NCI-H1092 treated with DMSO at 0.1 percent for 48 hours (cell line): ENCODE measurements around the gene DNAJA4.

Source experiments
- DNase-seq: peaks from one replicate; lab custom pipeline; 2025; lab: John Stamatoyannopoulos, UW

Gene DNAJA4

DNA sequence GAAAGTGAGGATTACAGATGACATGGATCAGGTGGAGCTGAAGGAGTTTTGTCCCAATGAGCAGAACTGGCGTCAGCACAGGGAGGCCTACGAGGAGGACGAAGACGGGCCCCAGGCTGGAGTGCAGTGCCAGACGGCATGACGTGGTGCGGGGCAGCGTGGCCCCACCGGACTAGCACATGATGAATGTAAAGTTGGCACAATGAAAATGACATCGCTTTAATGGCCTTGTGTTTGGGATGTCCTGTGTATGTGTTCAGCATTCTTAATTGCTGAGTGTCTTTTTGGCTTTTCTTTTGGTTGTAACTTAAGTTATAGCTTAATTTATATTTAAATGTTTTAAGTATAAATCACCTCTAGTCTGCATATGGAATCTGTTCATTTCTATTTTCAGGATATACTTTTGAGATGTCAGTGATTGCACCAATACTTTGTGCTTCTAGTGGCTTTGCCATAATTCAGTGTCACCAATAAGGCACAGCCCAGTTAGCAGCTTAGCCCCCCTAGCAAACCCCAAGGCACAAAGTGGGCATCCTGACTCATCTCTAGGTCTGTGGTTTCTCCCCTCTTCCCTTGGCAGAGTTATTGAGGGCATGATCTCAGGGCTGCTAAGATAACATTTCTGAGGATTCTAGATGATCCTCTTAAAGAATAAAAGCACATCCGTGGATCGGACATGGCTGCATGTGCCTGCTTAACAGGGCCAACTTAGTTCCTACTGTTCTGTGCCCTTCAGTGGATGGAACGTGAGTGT, 16.1 kb downstream of the DNAJA4 start:
- DNase-seq, result no peak

DNA sequence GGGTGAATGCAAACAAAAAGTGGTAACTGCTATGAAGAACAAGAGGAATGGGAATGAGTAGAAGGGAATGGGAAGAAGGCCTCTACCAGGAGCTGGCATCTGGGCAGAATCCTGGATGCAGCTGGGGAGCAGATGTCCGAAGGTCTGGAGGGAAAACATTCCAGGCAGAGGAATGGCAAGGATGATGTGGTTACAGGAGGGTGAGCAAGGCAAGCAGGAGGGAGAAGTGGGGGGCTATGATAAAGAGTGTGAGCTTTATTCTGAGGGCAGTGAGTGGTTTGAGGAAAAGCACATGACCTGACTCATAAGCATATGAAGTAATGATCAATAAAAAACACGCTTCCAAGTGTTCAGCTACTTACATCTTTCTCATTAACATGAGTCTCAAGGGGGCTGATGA, 18.0 kb downstream of the DNAJA4 start:
- DNase-seq, result no peak

DNA sequence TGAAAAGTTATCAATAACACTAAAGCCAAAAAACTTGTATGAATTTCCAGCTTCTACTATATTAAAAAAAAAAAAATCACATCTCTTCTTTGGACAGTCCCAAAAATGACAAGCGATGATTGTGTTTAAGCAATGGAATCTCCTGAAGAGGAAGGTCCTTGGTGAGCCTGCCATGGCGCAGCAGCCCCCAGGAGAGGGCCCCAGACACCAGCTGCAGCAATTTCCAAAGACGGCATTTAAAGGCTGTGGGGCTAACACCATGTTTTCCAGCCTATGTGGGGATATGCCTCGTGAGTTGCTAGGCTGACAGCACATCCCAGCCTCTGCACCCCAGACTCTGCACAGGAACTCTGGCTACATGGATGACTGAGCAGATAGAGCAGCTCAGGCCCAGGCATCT, 20.4 kb downstream of the DNAJA4 start:
- DNase-seq, result no peak

DNA sequence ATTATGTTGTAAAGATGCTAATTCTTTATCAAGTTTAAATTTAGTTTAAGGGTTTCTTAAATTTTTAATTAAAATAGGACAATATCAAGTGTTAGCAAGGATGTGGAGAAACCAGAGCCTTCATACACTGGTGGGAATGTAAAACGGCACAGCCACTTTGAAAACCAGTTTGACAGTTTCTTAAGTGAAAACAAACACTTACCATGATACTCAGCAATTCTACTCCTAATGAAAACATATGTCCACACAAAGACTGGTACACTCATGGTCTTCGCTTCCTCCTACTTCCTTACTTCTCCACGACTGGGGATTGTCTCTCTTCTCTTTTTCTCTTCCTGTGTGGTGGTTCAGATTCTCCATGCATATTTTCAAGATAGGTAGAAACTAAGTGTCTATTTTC, 25.9 kb downstream of the DNAJA4 start:
- DNase-seq, result no peak

DNA sequence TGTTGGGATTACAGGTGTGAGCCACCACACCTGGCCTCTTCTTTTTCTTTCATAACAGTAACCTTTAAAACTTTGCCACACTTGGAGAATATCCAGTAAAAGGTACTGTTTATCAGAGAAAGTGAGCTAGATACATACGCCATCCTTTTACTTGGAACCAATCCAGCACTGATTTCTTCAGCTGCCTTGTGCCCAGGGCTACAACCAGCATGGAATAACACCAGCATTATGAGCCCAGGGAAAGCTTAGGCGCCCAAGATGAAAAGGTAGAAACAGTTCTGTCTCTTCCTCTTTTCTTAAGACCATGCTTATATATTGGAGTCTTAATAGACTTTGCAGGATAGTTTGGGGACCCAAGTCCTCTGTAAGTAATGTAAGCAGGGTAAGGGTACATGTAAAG, 26.7 kb downstream of the DNAJA4 start:
- DNase-seq, result no peak

DNA sequence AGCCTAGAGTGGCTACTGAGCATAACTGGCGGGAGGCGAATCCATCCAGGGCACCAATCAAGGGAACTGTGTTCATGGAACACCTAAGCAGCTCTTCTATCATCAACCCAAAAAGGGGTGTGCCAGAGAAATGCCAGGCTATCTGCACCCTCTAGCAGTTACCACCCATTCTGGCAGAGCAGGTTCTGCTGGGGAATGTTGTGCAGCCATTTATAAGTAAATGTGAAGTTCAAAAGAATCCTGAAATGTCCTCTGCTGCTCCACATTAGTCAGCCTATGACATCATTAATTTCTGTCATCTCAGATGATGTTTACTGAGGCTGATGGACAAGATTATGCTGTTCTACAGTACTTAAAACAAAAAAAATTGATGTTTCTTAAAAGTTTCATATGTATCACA, 27.3 kb downstream of the DNAJA4 start:
- no peak for DNase-seq

DNA sequence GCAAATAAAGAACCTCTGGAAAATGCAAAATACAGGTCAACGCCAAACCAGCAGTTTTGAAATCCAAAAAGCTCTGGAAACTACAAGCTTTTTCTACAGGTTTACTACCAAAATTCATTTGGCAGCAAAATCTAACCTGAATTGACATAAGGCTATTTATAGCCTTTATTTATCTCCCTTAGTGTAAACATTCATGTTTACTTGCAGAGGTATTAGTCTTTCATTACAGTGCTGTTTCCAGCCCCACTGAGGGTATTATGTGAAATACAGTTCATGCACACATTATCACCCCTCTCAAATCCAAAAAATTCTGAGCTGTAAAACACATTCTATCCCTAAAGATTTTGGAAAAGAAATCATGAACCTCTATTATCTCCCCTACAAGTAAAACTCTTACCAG, 27.9 kb downstream of the DNAJA4 start:
- DNase-seq, result no peak

DNA sequence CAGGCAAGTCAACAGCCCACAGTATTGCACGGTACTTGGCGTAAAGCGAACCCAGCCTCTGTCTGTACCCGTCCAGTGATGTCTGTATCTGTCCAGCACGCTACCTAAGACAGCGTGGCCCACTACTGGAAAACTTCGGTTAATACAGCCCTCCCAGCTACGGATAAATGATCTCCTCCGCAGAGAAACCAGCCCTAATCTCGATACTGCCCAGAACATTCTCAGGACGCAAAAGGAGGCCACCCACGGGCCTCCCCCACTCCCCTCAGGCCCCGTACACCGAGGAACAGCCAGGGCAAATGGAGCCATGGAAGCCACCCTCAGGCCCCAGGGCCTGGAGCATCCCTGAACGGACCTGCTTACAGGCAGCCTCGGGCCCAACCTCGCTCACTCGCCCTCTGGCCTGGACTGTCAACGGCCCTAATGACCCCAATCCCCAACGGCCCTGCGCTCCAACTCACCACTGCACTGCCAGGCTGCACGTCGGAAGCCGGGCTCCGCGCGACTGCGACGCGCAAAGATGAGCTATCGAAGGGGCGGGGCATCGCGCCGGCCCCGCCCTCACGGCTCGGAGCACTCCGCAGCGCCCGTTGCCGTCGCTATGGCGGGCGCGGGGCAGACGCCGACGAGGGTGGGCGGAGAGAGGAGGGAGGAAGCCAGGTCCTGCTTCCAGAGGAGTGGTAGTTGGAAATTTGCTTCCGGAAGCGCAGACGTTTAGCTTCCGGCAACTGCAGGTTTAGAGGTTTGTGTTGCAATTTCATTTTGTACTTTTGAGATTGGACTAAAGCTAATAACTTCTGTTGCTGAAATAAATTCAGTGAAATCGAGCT, 35.0 kb downstream of the DNAJA4 start, which contains the start of gene SKIC8:
TSS of gene SKIC8 (minus strand) at position 509 of the 830 bp plus-strand sequence. CDS start 3,923 bp downstream, outside the sequence.
- peak; percentile 88 for DNase-seq

DNA sequence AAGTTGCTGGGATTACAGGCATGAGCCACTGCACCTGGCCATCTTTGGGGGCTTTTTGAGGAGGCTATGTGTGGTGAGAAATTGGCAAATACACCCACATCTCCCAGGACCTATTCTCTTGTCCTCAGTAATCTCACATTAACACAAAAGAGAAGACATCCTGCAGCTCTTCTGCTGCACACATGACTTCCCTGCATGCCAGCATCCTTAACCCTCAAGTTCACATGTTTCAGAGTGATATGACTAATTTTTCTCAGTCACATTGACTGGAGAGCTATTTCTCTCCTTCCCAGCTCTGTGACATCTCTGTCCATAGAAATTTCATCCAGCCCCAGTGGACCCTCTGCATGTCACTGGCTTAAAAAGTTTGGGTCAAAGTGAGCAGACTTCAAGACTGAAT, 37.0 kb downstream of the DNAJA4 start:
- DNase-seq, result no peak

DNA sequence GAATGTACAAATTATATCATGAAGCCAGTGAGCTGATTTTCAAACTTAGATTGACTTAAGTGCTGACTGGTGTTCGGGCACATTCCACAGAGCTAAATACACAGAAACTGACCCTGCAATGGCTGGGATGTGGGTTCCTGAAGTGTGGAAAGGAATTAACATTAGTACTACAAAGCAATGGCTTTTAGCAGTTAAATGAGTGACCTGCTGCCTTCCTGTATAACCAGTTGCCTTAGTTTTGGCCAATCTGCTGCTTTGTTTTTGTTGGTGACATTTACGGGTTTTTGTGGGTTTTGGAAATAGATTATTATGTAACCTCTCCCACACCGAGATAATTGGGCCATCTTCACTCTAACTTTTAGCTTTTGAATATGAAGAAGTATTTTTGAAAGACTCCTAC, 37.5 kb downstream of the DNAJA4 start:
- DNase-seq, result no peak

DNA sequence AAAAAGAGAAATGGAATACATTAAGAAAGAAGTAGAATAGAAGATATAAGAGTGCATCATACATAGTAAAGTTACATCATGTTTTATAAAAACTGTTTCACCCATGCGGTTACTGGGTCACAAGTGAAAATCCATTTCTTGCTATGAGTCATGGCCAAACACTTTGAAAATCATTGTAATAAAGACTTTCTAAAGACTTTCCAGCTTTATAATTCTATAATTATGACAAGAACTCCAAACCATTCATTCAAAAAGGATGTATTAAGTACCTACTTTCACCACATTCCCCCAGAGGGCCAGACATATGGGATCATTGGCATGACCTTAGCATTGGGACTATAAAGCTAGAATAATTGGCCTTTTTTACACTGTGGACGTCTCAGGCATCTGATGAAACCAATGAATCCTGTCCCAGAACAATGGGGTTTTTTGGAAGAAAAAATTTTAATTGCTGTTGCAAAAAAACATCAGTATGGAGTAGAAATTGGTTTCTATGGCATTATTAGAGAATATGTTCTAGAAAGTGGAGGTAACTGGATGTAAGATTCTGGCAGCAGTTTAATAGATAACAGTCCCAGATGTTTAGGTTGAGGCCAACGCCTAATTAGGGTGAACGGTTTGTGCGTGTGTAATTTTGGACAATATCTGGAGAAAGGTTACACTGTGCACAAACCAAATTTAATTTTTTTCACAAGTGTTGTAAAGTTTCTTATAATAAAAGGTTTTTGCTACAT, 38.4 kb downstream of the DNAJA4 start:
- DNase-seq, result no peak

DNA sequence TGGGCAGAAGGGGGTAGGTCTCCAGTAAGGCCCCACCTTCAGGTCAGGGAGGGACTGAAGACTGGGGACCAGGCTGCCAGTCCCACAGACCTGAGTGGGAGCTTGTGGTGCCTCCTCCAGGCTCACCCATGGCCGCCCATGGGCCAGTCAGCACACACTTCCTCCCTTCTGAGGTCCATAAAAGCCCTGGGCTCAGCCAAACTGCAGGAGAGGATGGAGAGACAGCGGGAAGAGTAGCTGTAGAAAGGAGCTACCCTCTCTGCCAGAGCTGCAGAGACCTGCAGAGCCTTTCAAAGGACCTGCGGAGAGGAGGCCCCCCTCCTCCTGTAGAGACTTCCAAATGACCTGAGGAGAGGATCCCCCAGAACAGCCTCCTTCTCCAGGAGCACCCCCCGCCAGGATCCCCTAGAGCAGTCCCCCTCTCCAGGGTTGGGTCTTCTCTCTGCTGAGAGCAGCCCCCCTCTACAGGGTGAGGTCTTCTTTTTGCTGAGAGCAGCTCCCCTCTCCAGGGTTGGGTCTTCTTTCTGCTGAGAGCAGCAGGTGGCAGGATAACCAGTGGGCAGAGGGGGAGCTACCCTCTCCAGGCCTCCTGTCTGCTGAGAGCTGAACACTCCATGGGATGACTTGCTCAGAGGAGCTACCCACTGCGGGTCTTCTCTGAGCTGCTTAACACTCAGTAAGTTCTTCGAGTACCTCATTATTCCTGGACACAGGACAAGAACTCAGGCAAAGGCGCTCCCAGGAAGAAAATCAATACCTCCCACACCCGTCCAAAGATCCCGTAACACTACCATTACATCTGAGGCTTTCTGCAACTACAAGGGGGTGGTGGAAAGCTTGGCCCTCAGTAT, 40.1 kb downstream of the DNAJA4 start:
- DNase-seq, result no peak

DNA sequence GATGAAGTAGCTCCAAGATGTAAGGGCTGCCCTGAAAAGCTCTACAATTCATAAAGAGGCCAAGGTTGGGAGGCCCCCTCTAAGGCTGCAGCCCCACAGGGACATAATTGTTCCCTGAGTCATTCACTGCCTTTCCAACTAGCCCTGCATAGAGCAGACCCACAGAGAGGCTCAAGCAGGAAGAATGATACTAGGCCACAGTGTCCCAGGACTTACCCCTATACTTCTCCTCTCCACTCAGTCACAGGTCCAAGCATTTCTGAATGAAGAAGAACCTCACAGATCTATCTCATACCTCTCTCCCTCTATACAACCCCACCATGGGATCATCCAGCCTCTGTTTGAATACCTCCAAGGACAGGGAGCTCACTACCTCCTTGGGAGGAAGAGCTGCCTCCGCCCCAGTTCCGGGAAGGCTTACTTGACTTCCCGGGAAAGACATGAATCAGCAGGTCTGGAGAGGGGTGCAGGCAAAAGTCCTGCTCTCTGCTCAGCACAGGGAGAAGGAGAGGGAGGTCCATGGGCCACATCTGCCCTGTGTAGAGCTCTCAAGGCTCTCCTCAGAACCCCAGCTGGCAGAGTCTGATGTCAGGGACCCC, 41.9 kb downstream of the DNAJA4 start:
- no peak for DNase-seq

DNA sequence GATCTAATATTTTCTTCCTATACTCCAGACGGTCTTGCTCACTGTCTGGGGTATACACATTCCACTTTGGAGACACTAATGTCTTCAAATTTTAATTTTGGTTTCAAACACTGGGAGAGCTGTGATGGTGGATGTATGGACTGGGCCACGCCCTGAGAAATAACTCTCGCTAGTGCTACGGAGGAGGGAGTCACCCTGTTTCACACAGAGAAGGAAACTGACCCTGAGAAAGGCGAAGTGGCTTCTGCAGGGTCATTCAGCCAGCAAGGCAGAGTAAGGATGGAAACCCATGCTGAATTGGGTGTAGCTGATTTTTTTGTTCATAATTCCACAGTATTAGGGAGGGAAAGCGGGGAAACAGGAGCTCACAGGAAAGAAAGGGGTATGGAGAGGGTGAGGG, 43.6 kb downstream of the DNAJA4 start:
- DNase-seq, result no peak

DNA sequence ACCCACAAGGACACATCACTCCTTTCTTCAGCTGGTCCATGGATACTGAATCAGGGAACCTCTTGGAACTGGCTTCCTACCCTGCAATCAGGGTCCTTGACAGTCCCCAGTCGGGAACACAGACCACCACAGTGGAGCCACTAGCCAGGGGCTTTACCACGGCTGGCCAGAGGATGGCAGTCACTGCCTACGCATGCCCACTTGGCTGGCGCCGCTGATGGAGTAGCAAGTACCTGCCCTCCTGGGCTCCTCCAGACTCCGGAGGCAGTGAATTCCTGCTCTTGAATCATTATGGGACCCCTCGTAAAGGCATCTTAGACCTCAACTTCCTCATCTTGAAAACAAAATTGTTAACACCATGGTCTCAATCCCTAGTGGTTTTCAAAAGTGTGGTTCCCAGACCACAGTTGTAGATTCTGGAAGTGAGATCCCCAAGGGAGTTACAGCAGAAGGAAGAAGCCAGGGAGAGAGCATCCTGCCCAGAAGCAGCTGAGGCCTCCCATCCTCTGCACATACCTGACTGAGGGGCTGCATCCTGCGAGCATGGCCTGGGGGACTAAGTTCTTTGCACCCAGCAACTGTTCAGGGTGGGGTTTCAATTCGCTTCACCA, 44.2 kb downstream of the DNAJA4 start:
- peak; percentile 64 for DNase-seq

DNA sequence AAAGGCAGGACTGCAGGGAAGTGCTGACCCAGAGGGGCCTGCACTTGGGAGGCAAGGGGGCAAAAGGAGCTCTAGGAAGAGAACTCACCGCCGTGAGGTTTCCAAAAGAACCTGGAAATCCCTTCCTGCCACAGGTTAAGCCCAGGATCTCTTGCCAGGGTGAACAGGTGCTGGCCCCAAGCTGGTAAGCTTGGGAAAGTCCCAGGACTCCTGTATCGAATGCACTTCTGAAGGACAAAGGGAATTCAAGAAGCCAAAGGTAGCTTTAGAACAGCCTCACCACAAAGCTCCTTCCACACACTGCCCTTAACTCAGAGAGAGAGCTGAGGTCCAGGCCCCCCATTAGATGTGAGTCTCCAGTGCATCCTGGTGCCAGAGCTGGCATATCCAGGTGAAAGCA, 46.9 kb downstream of the DNAJA4 start:
- no peak for DNase-seq

DNA sequence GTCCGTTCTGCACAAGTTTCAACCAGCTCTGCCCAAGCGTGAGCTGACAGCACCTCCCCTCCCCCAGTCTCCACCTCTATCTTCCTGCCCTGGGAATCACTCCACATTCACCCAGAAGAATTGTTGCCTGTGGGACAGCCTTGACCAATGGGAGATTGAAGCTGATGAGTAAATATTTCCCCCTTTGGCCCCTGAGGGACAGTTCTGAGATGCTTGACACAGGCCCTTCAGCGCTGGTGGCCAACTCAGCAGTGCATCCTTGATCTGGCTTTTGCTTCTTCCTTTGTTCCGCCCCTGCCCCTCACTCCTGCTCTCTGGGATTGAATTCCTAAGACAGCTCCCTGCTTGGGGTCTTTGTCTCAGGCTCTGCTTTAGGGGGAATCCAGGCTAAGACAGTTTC, 48.2 kb downstream of the DNAJA4 start:
- no peak for DNase-seq

DNA sequence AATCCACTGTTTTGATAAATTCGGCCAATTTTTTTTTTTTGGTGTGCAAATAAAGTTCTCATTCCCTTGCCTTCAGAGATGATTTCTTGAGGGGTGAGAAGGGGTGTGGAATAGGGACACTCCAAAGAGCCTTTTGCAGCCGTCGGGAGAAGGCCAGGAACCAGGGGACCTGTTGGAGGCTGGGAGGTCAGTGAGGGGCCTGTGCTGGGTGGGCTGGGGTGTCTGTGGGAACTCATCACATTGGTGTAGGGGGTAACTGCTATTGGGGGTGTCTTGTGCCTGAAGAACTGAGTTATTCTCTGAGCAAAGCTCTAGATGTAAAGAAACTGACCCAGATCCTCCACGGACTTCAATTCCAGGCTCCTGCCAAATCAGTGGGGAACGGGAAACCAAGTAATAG, 48.6 kb downstream of the DNAJA4 start:
- DNase-seq, result no peak

DNA sequence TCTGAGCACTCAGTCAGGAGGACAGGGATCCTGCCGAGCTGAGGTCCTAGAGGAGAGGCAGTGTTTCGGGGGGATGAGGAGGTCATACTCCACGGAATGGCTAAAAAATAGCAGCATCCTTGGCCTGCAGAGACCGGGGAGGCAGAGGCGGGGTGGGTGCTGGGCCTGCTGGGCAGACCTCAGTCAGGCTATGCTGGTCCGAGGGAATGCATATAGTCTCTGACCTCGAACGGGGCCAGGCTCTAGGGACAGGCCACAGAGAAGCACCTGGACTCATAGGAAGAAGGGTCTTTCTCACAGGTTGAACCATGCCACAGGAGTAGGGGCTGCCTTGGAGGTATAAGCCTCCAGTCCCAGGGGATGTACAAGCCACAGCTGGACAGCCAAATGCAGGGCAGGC, 49.0 kb downstream of the DNAJA4 start:
- no peak for DNase-seq

DNA sequence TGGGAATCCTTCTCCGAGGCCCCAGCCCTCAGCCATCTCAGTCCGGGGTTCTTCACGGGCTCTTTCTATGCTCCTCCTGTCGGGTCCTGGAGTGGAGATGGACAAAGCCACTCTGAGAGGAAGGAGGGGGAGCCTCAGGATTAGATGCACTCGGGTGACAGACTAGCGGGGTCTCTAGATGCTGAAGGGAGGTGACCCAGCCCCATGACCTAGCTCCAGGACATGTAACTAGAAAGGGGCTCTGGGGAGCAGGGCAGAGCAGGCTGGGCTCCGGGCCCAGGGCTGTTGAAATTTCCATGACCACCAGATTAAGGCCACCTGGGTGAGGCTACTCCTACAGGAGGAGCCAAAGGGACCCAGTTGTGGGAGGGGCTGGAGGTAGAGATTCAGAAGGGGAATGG, 49.8 kb downstream of the DNAJA4 start:
- no peak for DNase-seq

DNA sequence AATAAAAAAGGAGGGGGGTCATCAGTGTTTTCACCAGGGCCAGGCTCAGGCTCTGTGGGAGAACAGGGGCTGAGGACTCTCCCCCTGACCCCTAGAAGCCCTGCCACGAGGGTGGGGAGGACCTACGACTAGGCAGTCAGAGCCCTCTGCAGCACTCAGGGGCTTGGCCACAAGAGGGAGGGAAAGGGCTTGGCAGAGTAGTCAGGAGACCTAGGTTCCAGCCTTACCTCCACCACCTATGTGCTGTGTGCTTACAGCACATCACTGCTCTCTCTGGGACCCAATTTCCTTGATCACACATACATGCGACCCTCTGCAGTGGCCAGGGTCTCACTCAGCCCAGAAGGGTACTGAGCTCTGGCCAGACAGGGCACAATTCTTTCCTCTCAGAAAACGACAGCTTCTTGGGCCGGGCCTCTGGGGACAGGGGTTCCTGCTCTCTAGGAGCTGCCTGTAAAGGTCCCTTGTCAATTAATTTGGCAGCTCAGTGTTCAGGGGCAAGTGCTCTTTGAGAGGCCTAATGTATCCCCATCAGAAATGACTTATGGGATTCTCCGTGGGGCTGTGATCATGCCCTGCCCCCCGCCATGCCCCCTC, 51.4 kb downstream of the DNAJA4 start:
- DNase-seq, result peak; percentile 70
